SK-N-SH treated with all-trans-retinoic acid at 6 μM for 48 hours (cell line): ENCODE measurements around the gene TRABD.

Source experiments
- ATAC-seq: fragments of 200-7000 bp; cut with Tn5 transposase; 3 replicates; pipeline ENCODE4 v1.9.1; 2020; ENCODE audit warnings: mild to moderate bottlenecking, moderate library complexity
- ARNTL ChIP-seq: fragments of 450-650 bp; formaldehyde crosslinking; IDR thresholded peaks from 2 replicates; pipeline ENCODE4 v1.5.0; 2020; ENCODE audit warnings: low read depth, mild to moderate bottlenecking, moderate library complexity, borderline replicate concordance
- BACH2 ChIP-seq: fragments of 250-450 bp; sonication (Bioruptor Pico); IDR thresholded peaks from 2 replicates; pipeline ENCODE4 v1.9.0; 2021; ENCODE audit warnings: mild to moderate bottlenecking, borderline replicate concordance
- CSDC2 ChIP-seq: fragments of 250-450 bp; sonication (Bioruptor Pico); IDR thresholded peaks from 2 replicates; pipeline ENCODE4 v1.5.0; 2020; ENCODE audit warnings: mild to moderate bottlenecking, moderate library complexity
- CSRNP3 ChIP-seq: fragments of 250-450 bp; sonication (Bioruptor Pico); IDR thresholded peaks from 2 replicates; pipeline ENCODE4 v1.5.1; 2021; ENCODE audit warnings: mild to moderate bottlenecking, moderate library complexity
- ESRRG ChIP-seq: fragments of 250-450 bp; sonication (Bioruptor Pico); IDR thresholded peaks from 2 replicates; pipeline ENCODE4 v1.6.1; 2021; ENCODE audit warnings: mild to moderate bottlenecking
- GLIS3 ChIP-seq: fragments of 250-450 bp; sonication (Bioruptor Pico); IDR thresholded peaks from 2 replicates; pipeline ENCODE4 v1.5.0; 2020; ENCODE audit warnings: mild to moderate bottlenecking, moderate library complexity
- ISL1 ChIP-seq: fragments of 250-450 bp; sonication (Bioruptor Pico); IDR thresholded peaks from 2 replicates; pipeline ENCODE4 v2.1.2; 2022; ENCODE audit warnings: mild to moderate bottlenecking, moderate library complexity
- OSR1 ChIP-seq: fragments of 250-450 bp; sonication (Bioruptor Pico); IDR thresholded peaks from 2 replicates; pipeline ENCODE4 v1.8.0; 2022; ENCODE audit warnings: moderate library complexity, mild to moderate bottlenecking, inconsistent platforms
- PATZ1 ChIP-seq: fragments of 250-450 bp; sonication (Bioruptor Pico); IDR thresholded peaks from 2 replicates; pipeline ENCODE4 v1.8.0; 2020; ENCODE audit warnings: mild to moderate bottlenecking, moderate library complexity, borderline replicate concordance
- POU6F1 ChIP-seq: fragments of 250-450 bp; sonication (Bioruptor Pico); IDR thresholded peaks from 2 replicates; pipeline ENCODE4 v1.8.0; 2021; ENCODE audit warnings: low read depth, mild to moderate bottlenecking, moderate library complexity, borderline replicate concordance
- PPARA ChIP-seq: fragments of 250-450 bp; sonication (Bioruptor Pico); IDR thresholded peaks from 2 replicates; pipeline ENCODE4 v1.5.0; 2020; ENCODE audit warnings: mild to moderate bottlenecking, borderline replicate concordance
- RARB ChIP-seq: fragments of 250-450 bp; sonication (Bioruptor Pico); IDR thresholded peaks from 2 replicates; pipeline ENCODE4 v1.8.0; 2021; ENCODE audit warnings: mild to moderate bottlenecking, moderate library complexity
- SNAI2 ChIP-seq: fragments of 250-450 bp; sonication (Bioruptor Pico); IDR thresholded peaks from 2 replicates; pipeline ENCODE4 v1.5.0; 2020; ENCODE audit warnings: mild to moderate bottlenecking, moderate library complexity
- TCF4 ChIP-seq: fragments of 250-450 bp; sonication (Bioruptor Pico); IDR thresholded peaks from 2 replicates; pipeline ENCODE4 v1.8.0; 2021; ENCODE audit warnings: mild to moderate bottlenecking, moderate library complexity, borderline replicate concordance
- TOX ChIP-seq: fragments of 250-450 bp; sonication (Bioruptor Pico); IDR thresholded peaks from 2 replicates; pipeline ENCODE4 v1.8.0; 2021; ENCODE audit warnings: mild to moderate bottlenecking, moderate library complexity, borderline replicate concordance
- TSHZ2 ChIP-seq: fragments of 250-450 bp; sonication (Bioruptor Pico); IDR thresholded peaks from 2 replicates; pipeline ENCODE4 v1.5.0; 2020; ENCODE audit warnings: mild to moderate bottlenecking, moderate library complexity
- ZC3H10 ChIP-seq: fragments of 250-450 bp; sonication (Bioruptor Pico); IDR thresholded peaks from 2 replicates; pipeline ENCODE4 v1.5.1; 2021; ENCODE audit warnings: mild to moderate bottlenecking, moderate library complexity
- ZFP3 ChIP-seq: fragments of 250-450 bp; sonication (Bioruptor Pico); IDR thresholded peaks from 2 replicates; pipeline ENCODE4 v1.5.0; 2020; ENCODE audit warnings: mild to moderate bottlenecking, moderate library complexity
- ZFP30 ChIP-seq: fragments of 450-650 bp; formaldehyde crosslinking; IDR thresholded peaks from 2 replicates; pipeline ENCODE4 v1.5.0; 2022; ENCODE audit warnings: mild to moderate bottlenecking, moderate library complexity
- ZNF565 ChIP-seq: fragments of 450-650 bp; formaldehyde crosslinking; conservative IDR thresholded peaks from 2 replicates; pipeline ENCODE4 v1.5.0; 2020; ENCODE audit warnings: low read depth, mild to moderate bottlenecking, moderate library complexity
- ZNF70 ChIP-seq: fragments of 450-650 bp; formaldehyde crosslinking; IDR thresholded peaks from 2 replicates; pipeline ENCODE4 v1.5.0; 2020; ENCODE audit warnings: mild to moderate bottlenecking, moderate library complexity
- ZNF8 ChIP-seq: fragments of 450-650 bp; formaldehyde crosslinking; IDR thresholded peaks from 2 replicates; pipeline ENCODE4 v1.5.0; 2020; ENCODE audit warnings: mild to moderate bottlenecking, moderate library complexity

Gene TRABD

GRCh38 chr22:50211147-50211546, 25.4 kb downstream of the TRABD start:
- TF ChIP-seq CSDC2 (CRISPR knock-in tag) (no peak), TOX (CRISPR knock-in tag) (no peak), ZNF565 (CRISPR knock-in tag) (no peak)
- ATAC-seq = no peak

- no peak for ATAC-seq
Measured at GRCh38 chr22:50213263-50213662, 27.6 kb downstream of the TRABD start.

GRCh38 chr22:50215297-50216054, 29.8 kb downstream of the TRABD start:
- TF ChIP-seq ISL1 (CRISPR knock-in tag) (no peak), TSHZ2 (CRISPR knock-in tag) (no peak), ZC3H10 (CRISPR knock-in tag) (no peak), ESRRG (CRISPR knock-in tag) (no peak), ARNTL (CRISPR knock-in tag) (no peak), SNAI2 (no peak), OSR1 (CRISPR knock-in tag) (no peak), POU6F1 (no peak), BACH2 (CRISPR knock-in tag) (no peak), ZNF70 (CRISPR knock-in tag) (no peak), ZFP30 (no peak), ZFP3 (no peak), TCF4 (CRISPR knock-in tag) (no peak), CSRNP3 (CRISPR knock-in tag) (no peak), ZNF8 (CRISPR knock-in tag) (no peak), PPARA (CRISPR knock-in tag) (no peak), PATZ1 (CRISPR knock-in tag) (no peak), GLIS3 (CRISPR knock-in tag) (no peak), CSDC2 (CRISPR knock-in tag) (no peak)
- no peak for ATAC-seq

More at GRCh38 chr22:50213263-50213662, 27.6 kb downstream of the TRABD start:
- TF ChIP-seq TCF4 (CRISPR knock-in tag) = no peak

- no peak for ATAC-seq
- TF ChIP-seq ZNF8 (CRISPR knock-in tag) = no peak
- no peak for TF ChIP-seq RARB
- no peak for TF ChIP-seq ARNTL (CRISPR knock-in tag)
- TF ChIP-seq POU6F1 = no peak
- TF ChIP-seq BACH2 (CRISPR knock-in tag) = no peak
- TF ChIP-seq CSRNP3 (CRISPR knock-in tag) = no peak
- no peak for TF ChIP-seq OSR1 (CRISPR knock-in tag)
- TF ChIP-seq ZC3H10 (CRISPR knock-in tag) = no peak
- TF ChIP-seq TOX (CRISPR knock-in tag) = no peak
- no peak for TF ChIP-seq GLIS3 (CRISPR knock-in tag)
- TF ChIP-seq SNAI2 = no peak
- no peak for TF ChIP-seq TCF4 (CRISPR knock-in tag)
Measured at GRCh38 chr22:50216055-50216683, 30.5 kb downstream of the TRABD start.
